ENCODE data around the gene STYXL1.
A peak's percentile ranks its signal among the peaks of the same experiment; 100 is the strongest.

Gene STYXL1

GRCh38 chr7:75992083-75992755, 55.6 kb downstream of the STYXL1 start:
- no peak for DNase-seq (ENCODE audit: low spot score)

GRCh38 chr7:75991531-75992082, 56.2 kb downstream of the STYXL1 start:
- DNase-seq (ENCODE audit: low spot score), result no peak

- DNase-seq (ENCODE audit: low spot score), result no peak
Observed at GRCh38 chr7:75989500-75990388, 58.1 kb downstream of the STYXL1 start.

GRCh38 chr7:75988568-75989499, 59.0 kb downstream of the STYXL1 start:
- no peak for DNase-seq (ENCODE audit: low spot score)

GRCh38 chr7:75987805-75988567, 59.8 kb downstream of the STYXL1 start:
- no peak for DNase-seq (ENCODE audit: low spot score)

- DNase-seq (ENCODE audit: low spot score), result no peak
Observed at GRCh38 chr7:75987026-75987804, 60.6 kb downstream of the STYXL1 start.

- no peak for DNase-seq (ENCODE audit: low spot score)
Observed at GRCh38 chr7:75986147-75986781, 61.5 kb downstream of the STYXL1 start.

GRCh38 chr7:75985518-75986146, 62.2 kb downstream of the STYXL1 start:
- no peak for DNase-seq (ENCODE audit: low spot score)

- no peak for DNase-seq (ENCODE audit: low spot score)
Observed at GRCh38 chr7:75985009-75985517, 62.7 kb downstream of the STYXL1 start.

- no peak for DNase-seq (ENCODE audit: low spot score)
Observed at GRCh38 chr7:75984130-75985008, 63.4 kb downstream of the STYXL1 start.

- peak; percentile 91 for DNase-seq (ENCODE audit: low spot score)
Observed at GRCh38 chr7:75983471-75984129, 64.2 kb downstream of the STYXL1 start.

- DNase-seq (ENCODE audit: low spot score), result no peak
Observed at GRCh38 chr7:75982306-75983064, 65.3 kb downstream of the STYXL1 start.

- DNase-seq (ENCODE audit: low spot score), result no peak
Observed at GRCh38 chr7:75981453-75982305, 66.1 kb downstream of the STYXL1 start.

GRCh38 chr7:75981203-75981452, 66.7 kb downstream of the STYXL1 start:
- no peak for DNase-seq (ENCODE audit: low spot score)

- no peak for DNase-seq (ENCODE audit: low spot score)
Observed at GRCh38 chr7:75980430-75981202, 67.2 kb downstream of the STYXL1 start.

All from SW480 (cell line).